Activated CD8-positive, alpha-beta memory T cell treated with anti-CD3 and anti-CD28 coated beads, Interleukin-2, amount 50 U/mL, for 1 hour (primary cell): ENCODE data around the gene BABAM2.
"Not testable (repeated sequence)": the region's sequence is repeated elsewhere in the genome, so short reads cannot be mapped to it uniquely, and the experiment has no call there.

Experiments
- DNase-seq: peaks from one replicate; pipeline ENCODE4 v3.0.0-alpha.2; 2020; ENCODE audit errors: extremely low read depth

BABAM2 gene

DNA sequence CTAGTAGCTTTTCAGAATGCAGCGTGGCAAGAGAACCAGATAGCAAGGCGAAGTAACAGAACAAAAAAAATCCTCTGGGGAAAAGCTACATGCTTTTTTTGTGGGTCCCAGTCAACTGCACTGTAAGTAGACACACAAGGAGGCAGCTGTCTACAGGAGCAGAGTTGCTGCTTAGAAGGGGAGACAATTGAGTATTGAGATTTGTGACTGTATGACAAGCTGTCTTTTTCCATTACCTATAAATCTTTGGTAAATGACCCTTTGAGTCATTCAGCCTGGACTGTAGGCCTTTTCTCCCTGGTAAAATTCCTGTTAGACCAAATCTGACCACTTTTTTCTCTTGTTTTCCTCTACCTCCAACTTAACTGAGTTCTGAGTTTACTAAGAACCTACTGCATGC is 358.0 kb downstream of the BABAM2 start:
- DNase-seq: no peak

DNA sequence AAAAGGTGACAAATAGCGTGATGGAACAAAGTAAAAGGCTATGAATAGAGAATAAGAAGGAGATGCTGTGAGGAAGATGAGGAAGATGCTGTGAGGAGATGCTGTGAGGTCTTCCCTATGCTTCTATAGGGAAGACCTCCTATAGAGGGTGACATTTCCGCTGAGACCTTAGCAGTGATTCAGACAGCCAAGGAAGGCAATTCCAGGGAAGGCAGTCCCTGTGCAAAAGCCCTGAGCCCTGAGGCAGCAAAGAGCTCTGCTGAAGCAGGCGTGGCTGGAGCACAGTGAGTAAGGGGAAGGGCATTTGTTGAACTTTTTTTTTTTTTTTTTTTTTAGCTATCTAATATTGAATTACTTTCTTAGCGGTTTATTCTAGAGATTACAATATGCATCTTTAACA is 359.5 kb downstream of the BABAM2 start:
- no peak for DNase-seq

DNA sequence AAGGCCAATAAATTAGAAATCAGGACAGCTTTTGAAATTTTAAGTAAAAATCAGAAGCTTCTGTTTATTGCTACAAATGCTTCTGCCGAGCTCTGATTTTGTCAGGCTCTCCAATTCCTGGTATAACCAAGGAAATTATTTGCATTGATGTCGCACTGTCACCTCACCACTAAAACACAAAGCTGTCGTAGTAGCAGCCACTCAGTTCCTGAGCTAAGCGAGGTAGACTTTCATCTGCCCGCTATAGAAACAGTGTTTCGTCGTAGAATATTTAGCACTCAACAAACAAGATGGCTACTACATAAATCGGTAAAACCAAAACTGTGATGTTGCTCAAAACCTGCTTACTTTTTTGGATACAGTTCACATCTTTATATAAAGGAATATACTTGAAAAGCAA is 360.8 kb downstream of the BABAM2 start:
- no peak for DNase-seq

DNA sequence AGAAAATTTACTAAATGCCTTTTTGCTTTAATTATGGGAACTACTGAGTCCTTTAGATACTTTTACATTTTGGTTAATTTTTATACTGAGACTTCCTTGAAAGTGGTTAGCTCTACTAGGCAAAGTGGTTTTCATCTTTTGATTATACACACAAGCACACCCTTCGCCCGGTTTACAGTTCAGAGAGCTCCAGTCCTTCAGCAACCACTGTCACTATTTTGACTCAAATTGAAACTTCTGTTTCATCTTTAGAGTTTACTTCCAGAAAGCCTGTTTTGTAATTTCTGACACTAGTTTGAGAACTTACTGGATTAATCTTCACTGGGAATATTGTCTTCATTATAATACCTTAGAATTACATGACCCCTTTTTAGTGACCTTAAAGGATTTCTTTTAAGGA is 361.8 kb downstream of the BABAM2 start:
- DNase-seq: no peak

DNA sequence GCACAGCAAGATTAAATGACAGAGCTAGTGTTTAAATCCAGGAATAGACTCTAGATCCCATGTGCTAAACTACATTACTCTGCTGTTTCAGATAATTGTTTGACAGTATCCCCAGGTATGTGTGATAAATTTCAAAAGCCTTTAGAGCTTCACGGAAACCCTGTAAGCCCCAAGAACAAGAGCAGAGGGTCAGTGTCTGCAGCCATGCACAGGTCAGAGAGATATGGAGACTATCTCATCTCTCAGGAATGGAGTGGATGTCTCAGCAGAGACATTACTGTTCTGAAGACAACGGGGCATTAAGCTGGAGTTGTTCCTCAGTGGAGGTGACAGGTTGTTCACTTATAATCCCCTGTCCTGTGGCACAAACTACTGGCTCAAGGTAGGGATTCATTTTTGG is 363.0 kb downstream of the BABAM2 start:
- no peak for DNase-seq

DNA sequence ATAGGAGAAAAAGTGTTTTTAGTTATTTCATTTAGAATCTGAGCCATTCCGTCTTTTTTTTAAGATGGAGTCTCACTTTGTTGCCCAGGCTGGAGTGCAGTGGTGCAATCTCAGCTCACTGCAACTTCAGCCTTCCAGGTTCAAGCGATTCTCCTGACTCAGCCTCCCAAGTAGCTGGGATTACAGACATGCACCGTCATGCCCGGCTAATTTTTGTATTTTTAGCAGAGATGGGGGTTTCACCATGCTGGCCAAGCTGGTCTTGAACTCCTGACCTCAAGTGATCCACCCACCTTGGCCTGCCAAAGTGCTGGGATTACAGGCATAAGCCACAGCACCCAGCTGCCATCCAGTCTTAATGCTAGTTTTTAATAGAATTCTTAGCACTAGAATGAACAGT is 364.7 kb downstream of the BABAM2 start:
- not testable (repeated sequence) for DNase-seq

DNA sequence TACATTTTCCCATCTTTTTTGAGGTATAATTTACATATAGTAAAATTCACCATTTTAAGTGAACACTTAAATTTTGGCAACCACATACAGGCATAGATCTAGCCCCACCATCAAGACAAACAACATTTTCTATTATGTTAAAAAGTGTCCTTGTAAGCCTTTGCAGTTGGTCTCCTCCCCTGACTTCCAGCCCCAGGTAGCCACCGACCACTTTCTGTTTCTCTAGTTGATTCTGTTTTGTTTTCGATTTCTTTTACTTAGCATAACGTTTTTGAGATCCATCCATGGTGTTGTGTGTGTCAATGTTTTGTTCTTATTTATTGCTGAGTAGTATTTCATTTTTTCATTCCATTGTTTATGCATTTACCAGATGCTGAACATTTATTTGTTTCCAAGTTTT is 366.7 kb downstream of the BABAM2 start:
- DNase-seq: no peak

DNA sequence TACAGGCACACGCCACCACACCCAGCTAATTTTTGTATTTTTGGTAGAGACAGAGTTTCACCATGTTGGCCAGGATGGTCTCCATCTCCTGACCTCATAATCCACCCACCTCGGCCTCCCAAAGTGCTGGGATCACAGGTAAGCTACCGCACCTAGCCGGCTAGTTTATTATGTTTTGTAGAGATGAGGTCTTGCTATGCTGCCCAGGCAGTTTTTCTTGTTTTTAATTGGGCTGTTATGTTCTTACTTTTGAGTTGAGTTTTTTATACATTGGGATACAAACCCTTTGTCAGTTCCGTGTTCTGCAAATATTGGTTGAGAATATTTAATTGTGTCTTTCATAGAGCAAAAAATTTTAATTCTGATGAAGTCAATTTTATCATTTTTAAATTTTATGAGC is 368.7 kb downstream of the BABAM2 start:
- DNase-seq: not testable (repeated sequence)

DNA sequence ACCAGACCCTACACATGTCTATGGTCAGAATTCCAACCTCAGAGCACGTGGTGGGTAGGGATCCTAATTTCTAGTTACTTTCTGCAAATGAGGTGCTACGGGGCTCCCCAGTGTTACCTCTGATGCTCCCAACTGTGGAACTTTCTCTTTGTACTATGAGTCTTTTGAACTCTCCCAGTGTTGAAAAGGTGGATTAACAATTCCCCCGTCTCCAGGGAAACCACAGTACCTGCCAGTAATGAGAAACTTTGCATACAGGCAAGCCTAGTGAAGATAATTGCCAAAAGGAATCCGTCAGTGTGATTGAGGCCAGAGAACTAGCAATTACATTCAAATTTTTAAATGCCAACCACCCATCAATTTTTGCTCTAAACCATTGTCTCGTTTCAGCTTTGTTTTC is 373.2 kb downstream of the BABAM2 start:
- DNase-seq: no peak

DNA sequence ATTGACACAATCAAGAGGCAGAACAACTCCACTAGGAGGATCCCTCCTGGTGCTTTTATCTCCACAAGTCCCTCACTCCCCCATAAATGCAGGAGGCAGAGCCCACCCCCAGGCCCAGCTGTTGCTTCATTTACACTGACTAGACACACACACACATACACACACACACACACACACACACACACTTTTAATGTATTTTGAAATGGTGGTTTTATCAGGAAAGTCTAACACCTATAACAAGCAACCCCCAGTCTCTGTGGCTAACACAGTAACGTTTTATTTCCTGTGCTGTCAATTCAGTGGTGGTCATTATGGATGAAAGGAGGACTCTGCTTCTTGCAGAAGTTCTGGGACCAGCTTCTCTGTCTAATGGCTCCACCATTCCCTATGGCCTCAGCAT is 376.8 kb downstream of the BABAM2 start:
- no peak for DNase-seq

DNA sequence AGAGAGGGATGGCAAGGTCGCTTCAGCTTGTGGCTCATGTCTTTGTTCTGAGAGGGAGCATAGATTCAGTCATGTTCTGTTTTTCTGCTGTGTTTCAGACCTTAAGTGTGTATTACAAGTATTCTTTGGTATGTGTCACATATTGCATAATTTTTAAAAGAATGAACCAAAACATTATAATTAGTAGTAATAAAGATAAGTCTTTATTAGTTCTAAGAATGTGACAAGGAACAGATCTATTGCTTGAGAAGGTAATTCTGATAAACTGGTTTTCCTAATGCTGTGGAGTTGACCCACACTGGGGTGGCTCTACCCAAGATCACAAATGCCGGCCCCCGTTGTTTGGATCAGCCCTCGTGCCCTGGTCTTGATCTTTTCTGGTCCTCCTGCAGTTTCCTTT is 377.9 kb downstream of the BABAM2 start:
- no peak for DNase-seq

DNA sequence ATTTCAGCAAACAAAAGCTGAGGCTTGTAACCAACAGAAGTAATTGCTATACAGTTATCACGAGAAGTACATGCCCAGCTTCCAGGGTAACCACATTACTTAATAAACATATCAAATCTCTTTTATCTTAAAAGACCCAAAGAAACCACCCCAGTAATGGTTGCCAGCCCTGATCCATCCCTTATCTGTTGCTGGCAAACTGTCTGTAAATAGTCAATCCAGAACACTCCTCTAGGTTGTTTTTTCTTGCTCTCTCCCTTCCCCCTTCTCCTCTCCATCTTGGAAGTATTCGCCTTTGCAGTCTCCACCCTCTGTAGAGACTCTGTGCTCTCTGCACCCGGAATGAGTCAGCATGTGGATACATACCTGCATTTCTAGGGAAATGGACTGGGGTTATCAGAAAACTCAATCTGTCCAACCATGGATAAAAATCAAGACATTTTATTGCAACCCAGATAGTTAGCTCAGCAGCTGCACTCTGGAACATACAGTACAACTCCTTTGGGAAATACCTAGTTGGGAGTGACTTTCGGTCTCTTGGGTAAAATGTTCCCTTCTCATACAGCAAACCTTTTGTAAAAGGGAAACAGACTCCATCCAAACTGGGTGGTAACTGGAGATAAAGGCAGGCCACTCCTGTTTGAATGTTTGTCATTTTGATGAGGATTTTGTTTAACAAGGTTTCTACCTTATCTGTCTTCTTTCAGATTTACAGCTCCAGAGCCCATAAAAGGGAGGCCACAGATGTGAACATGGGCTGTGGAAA is 378.7 kb downstream of the BABAM2 start:
- DNase-seq: no peak

DNA sequence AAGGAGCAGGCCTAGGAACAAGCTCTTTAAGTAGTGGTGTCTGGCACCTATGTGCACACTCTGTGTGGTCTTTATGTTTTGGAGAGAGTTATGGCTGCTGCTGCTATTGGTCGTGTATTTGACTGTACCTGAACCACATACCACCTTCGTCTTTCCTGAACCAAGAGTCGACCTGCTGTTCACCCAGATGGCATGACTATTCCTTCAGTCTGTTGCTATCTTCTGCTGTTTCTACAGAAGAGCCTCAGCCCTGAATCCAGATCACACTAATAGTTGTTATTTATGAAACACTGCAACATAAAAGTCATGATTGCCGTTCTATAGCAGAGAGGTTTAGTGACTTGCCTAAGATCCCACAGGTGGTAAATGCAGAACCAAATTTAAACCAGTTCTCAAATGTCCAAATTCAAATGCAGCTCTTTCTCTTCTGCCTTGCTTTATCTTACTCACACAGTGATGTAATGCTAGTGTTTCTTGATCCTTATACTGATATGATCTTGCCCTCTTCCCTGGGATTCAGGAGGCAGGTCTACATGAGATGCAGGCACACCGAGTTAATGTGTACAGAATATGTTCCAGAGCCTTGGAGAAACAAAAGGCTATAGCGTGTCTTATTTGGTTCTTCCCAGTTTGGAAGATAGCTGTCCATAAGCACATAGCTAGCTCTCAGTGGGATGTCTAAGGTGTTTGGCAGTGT is 380.1 kb downstream of the BABAM2 start:
- DNase-seq: no peak

DNA sequence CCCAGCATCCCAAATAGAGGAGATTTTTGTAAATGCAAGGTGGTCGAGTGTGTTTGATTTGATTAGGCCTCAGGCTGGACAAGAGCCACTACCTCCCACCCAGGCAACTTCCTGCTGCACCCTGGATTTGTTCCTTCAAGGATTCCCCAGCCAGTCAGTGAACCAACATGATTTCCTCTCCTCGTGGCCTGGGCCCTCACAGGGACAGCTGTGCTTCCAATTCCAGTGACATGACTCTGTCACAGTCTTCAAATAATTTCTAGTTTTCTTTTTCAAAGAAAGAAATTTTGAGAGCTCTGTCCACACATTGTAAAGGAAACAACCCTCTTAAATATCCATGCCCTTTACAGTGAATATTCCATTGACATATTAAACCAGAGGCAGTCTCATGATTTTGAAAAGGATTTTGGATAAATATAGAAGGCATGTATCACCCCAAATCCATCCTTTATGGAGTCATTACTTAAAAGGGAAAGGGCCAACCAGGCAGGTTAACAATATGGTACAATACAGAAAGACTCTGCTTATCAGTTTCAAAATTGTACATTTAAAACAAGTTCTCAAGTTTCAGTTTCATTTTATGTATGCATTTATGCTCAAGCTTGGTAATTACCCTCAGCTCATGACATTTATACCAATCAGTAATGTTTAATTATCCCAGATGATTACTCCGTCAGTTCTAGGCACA is 380.8 kb downstream of the BABAM2 start:
- no peak for DNase-seq

DNA sequence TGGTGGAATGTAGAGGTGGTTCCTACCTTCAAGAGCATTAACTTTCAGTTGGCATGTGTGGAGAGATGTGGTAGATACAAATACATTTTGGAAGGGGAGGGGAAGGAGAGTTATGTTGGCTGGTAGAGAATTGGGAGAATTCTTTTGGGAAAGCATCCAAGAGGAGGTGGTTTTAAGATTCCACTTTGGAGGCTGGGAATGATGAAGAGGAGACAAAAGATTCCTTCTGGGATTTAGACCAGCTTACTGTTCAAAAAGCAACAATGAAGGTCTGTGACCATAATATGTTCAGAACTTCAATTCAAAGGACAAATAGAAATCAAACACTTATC is 381.4 kb downstream of the BABAM2 start:
- no peak for DNase-seq

DNA sequence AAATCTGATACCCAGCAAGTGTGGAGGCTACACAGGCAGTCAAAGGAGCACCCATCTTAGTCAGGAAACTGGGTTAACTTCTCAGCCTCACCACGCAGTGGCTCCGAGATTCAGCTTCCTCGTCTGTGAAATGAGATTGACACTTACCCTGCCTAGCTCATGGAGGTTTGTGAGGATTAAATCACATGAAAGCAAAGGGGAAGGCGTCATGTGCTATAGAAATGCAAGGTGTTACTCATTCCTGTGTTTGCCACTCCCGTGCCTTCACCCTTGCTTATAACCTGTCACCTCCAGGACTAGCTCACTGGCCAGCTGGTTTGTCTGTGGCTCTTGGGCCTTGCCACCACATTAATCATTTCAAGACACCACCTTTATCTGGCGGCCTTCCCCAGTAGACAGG is 383.2 kb downstream of the BABAM2 start:
- no peak for DNase-seq

DNA sequence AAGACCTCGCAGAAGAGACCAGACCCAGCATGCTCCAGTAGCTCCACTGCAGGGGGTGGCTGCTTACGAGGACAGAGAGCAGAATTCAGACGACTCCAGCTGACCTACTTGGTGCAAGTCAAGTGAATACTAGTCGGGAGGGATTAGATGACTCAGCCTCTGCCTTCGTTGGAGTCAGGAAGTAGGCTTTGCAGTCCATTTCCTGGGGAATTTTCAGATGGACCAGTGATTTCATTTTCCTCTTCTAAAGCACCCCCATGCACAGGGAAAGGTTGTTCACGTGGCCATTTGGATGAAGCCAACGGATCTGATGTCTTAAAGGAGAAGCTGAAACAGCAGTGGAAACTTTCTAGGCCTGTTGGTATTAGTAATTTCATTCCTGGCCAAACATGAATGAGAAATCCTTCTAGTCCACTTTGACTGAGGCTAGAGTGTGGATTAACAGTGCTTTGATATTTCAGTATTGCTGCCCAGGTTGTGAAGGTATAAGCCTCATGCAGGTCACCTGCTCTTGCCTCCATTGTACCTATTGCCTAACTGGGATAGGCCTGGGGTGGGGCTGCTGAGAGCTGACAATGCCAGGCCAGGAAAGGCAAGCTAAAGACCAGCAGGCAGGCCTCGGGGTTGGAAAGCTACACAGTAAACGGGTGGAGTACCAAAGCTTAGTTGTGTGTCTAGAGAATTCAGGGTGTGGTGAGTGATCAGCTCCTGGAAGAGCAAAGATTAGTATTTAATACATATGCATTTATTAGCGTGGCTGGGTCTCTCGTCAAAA is 384.6 kb downstream of the BABAM2 start:
- no peak for DNase-seq

DNA sequence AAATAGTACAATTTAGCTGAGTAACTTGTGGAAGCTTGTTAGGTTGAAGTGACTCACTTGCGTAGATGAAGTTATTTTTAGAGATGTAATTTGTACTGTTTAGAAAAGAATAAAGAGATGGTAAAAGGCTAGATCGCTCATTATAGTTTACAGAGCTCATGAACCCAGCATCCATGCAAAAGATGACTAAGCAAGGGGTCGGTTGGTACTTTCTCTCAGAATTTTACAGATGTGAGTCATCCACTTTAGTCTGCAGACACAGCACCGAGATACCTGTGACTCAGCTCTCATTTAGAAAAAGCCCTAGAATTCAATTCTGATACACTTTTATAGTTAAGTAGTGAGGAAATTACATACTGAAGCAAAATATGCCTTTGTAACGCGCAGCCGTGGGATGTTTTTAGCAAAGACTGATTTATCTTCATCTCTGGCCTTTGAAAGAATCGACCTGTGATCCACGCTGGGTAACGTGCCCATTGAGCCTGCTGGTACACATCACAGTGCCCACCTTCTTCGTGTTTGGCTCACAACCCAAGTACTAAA is 385.6 kb downstream of the BABAM2 start:
- DNase-seq: no peak

DNA sequence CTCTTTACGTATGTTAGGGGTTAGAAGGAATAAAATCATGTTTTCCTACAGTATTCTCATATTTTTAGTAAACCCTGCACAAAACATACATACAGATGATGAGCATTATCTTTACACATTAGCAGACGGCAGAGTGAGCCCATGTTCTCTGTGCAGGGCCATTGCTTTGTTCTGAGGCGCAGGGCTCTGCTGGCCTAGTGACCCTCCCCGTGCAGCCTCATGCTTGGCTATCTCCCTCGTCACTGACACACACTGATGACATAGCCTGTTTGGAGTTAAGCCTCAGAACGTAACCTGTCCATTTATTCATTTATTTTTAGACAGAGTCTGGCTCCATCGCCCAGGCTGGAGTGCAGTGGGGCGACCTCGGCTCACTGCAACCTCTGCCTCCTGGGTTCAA is 386.3 kb downstream of the BABAM2 start:
- DNase-seq: no peak

DNA sequence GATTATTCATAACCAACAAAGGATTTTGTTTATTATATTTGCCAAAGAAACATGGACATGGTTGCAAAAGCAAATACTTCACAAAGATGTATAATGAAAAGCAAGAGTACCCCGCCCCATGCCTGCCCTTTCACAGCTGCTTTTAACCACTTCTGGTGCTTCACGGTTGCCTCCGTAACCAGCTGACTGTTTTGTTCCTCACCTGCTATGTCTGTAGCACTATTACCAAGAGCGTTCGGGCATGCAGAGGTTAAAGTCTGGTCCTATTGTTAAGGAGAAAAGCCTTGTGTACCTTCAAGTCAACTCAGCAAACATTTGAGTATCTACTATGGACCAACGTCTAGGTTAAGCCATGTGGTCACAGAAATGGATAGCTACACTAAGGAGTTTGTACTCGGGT is 386.9 kb downstream of the BABAM2 start:
- DNase-seq: no peak

DNA sequence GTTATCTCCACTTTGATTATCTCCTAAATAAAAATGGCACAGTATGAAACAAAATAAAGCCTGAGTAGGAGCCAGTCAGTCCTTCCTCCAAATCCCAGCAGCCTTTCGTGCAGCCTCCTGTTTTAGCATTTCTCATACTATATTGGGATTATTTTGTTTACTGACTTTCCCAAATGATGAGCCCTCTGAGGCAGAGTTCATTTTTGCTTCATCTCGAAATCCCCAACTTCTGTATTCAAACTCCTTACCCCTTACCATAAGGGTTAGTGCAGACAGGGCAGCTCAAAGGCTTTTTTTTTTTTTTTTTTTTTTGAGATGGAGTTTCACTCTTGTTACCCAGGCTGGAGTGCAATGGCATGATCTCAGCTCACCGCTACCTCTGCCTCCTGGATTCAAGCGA is 388.8 kb downstream of the BABAM2 start:
- DNase-seq: no peak

DNA sequence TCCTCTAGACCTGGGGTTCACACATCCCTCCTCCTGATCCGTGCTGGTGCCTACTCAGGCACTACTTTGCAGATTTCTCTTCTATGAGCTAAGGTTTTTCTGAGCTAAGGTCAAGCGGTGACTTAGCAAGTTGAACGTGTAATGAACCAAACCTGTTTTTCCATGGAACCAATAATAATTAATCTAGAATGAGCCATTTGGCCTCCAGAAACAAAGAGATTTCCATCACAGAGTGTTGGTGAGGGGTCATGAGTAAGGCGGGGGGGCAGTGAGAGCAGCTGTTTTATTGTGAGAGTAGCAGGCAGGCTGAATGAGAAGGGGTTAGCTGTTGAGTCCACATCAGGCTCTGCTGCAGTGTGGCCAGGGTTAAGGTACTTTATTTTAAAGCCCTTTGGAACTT is 390.1 kb downstream of the BABAM2 start:
- DNase-seq: no peak
